NCI-H446 treated with DMSO at 0.1 percent for 48 hours (cell line): ENCODE measurements around the gene DDX51.
"Not testable (repeated sequence)": the region's sequence is repeated elsewhere in the genome, so short reads cannot be mapped to it uniquely, and the experiment has no call there.

Source experiments
- DNase-seq: peaks from one replicate; lab custom pipeline; 2025; lab: John Stamatoyannopoulos, UW

Gene DDX51

GRCh38 chr12:132153501-132154340 is 9.6 kb upstream of the DDX51 start:
- DNase-seq: peak; percentile 36

DNA sequence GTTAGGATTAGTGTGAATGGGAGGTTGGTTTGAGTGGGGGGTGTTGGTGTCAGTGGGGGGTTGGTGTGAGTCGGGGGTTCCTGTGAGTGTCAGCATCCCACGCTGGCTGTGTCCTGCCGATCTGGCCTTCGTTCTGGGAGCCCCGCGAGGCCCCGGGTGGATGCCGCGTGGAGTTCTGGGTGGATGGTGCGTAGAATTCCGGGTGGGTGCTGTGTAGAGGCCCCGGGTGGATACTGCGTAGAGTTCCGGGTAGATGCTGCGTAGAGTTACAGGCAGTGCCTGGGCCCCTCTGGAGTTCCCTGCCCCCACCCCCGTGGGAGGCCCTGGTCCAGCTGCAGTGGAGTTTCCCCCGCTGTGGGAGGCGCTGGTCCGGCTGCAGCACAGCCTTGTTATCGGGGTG is 8.8 kb upstream of the DDX51 start:
- DNase-seq: no peak

DNA sequence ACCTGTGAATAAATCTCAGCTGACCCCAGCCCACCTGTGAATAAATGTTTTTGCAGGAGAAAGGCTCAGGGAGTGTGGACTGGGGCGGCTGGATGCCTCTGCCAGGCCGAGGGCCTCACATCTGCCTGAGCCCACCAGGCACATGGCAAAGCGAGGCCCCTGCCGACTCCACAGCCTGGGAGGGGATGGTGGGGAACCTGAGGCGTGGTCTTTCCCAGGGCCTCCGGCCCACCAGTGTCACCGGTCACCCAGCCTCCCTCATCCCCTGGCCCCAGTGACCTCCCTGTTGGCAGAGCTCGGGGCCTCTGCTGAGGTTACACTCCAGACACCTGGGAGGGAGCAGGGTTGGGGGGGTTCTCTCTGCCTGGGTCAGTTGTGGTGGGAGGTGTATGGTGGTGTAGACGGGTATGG is 8.3 kb upstream of the DDX51 start:
- no peak for DNase-seq

GRCh38 chr12:132151766-132152410 is 7.8 kb upstream of the DDX51 start:
- no peak for DNase-seq

- no peak for DNase-seq
Observed at GRCh38 chr12:132151145-132151765, 7.1 kb upstream of the DDX51 start.

GRCh38 chr12:132150780-132151144 is 6.6 kb upstream of the DDX51 start:
- DNase-seq: no peak

DNA sequence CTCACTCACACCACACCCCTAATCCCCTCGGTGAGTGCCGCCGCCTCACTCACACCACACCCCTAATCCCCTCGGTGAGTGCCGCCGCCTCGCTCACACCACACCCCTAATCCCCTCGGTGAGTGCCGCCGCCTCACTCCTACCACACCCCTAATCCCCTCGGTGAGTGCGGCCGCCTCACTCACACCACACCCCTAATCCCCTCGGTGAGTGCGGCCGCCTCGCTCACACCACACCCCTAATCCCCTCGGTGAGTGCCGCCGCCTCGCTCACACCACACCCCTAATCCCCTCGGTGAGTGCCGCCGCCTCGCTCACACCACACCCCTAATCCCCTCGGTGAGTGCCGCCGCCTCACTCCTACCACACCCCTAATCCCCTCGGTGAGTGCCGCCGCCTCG is 5.4 kb upstream of the DDX51 start:
- not testable (repeated sequence) for DNase-seq

DNA sequence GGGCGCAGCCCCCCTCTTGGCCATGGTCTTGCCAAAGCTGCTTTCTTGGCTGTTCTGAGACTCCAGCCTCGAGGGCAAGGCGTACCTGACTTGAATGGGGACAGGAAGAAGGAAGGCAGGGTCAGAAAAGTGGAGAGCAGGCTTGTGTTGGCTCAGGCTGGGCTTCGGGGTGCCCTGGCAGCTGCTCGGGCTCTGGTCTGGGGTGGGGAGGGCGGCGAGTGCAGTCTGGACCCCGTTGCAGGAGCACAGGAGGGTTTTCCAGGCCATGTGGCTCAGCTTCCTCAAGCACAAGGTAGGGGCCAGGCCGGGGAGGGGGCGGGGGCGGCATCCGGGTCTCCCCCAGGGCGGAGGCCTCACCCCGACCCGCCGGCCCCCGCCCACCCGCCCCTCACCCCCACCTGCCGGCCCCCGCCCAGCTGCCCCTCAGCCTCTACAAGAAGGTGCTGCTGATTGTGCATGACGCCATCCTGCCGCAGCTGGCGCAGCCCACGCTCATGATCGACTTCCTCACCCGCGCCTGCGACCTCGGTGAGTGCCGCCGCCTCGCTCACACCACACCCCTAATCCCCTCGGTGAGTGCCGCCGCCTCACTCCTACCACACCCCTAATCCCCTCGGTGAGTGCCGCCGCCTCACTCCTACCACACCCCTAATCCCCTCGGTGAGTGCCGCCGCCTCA is 4.4 kb upstream of the DDX51 start:
- no peak for DNase-seq

DNA sequence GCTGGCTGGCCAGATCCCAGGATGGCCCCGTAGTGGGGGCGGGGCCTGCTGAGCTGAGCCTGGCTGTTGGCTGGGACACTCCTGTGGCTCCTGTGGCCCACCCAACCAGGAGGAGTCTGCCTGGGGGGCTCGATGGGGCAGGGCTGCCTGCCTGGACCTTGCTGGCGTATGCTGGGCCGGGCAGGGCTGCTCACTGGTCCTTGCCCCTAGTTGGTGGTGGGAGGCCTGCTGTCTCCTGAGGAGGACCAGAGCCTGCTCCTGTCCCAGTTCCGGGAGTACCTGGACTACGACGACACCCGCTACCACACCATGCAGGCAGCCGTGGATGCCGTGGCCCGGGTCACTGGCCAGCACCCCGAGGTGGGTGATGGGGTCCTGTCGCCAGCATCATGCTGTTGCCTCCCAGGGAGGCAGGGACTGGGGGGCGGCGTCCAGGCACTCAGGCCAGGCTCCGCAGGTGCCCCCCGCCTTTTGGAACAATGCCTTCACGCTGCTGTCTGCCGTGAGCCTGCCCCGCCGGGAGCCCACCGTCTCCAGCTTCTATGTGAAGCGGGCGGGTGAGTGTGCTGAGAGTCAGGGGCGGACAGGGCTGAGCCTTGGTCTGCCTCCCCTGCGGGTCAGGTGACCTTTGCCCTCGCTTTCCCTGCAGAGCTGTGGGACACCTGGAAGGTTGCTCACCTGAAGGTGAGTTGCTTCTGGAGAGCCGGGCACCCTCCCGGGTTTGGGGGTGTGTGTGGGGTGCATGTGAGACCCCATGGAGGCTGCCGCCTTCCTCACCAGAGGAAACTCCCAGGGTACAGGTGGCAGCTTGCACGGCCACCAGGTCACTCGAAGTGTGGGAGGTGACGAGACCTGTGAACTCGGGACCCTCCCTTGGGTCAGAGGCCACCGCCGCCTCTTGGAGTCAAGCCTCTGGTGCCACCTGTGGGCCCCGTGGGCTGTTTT is 3.6 kb upstream of the DDX51 start:
- no peak for DNase-seq

DNA sequence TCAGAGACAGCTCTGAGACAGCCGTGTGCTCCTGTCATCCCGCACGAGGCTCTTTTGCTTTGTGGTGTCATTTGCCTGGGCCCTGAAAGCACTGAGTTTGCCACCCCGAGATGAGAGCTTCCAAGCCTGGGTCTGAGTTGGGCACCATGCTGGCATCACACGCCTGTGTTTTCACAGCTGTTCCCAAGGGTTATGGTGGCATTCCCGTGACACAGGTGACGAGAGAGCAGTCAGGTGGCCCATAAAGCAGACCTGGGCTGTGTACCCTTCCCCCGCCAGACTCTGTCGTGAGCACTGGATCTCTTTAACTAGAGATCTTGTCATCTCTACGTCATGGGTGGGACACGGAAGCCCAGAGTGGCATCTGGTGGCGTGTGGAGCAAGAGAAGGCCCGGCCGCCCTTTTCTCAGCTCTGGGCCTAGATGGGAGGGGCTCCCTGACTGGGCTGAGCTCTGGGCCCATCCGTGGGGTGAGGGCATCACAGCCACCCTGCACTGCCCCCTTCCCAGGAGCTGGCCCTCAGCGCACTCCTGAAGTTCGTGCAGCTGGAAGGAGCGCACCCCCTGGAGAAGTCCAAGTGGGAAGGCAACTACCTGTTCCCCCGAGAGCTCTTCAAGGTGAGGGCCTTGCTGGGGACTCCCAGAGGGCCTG is 2.8 kb upstream of the DDX51 start:
- no peak for DNase-seq

DNA sequence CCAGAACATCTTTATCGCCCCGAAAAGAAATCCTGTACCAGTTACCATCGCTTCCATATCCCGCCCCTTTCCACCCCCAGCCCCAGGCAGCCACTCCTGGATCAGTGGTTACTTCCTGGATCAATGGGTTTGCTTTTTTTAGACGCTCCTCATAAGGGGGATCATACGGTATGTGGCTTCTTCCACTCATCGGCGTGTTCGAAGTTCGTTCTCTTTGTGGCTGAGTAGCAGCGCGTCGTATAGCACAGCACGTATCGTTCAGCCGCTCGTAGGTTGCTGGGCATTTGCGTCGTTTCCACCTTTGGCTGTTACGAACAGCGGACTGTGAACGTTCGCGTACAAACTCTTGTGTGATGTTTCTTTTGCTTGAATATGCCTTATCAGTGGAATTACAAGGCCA is 2.0 kb upstream of the DDX51 start:
- DNase-seq: no peak

DNA sequence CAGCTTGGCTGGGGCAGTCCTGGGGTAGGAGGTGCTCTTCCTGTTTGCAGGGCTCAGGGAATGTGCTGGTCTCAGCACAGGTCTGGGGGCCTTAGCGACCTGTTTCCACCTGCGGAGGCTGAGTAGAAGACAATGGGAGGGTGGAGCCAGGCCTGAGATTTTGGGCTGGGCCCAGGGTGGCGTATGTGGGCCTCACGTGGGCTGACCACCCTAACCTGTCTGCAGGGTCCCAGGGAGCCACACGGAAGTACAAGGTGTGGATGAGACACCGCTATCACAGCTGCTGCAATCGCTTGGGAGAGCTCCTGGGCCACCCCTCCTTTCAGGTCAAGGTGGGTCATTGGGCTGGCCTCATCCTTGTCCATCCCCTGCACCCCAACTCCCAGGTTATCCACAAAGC is 1.2 kb upstream of the DDX51 start:
- DNase-seq: no peak

DNA sequence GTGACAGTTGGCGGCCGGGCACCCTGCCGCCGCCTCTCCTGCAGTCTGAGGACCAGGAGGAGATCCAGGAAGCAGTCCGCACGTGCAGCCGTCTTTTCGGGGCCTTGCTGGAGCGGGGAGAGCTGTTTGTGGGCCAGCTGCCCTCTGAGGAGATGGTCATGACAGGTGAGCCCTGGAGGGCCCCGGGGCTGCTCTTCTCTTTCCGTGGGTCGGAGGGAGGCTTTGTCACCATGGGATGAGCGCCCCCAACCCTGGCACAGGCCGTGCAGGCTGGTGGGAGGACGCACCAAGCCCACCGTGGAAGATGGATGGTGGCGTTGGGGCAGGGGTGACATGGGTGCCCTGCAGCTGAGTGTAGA is 670 bp upstream of the DDX51 start:
- no peak for DNase-seq

- DNase-seq: no peak
Observed at GRCh38 chr12:132143336-132144071, 615 bp downstream of the DDX51 start.

GRCh38 chr12:132142679-132143335 is 1.3 kb downstream of the DDX51 start:
- no peak for DNase-seq

GRCh38 chr12:132141976-132142678 is 2.0 kb downstream of the DDX51 start:
- DNase-seq: no peak

DNA sequence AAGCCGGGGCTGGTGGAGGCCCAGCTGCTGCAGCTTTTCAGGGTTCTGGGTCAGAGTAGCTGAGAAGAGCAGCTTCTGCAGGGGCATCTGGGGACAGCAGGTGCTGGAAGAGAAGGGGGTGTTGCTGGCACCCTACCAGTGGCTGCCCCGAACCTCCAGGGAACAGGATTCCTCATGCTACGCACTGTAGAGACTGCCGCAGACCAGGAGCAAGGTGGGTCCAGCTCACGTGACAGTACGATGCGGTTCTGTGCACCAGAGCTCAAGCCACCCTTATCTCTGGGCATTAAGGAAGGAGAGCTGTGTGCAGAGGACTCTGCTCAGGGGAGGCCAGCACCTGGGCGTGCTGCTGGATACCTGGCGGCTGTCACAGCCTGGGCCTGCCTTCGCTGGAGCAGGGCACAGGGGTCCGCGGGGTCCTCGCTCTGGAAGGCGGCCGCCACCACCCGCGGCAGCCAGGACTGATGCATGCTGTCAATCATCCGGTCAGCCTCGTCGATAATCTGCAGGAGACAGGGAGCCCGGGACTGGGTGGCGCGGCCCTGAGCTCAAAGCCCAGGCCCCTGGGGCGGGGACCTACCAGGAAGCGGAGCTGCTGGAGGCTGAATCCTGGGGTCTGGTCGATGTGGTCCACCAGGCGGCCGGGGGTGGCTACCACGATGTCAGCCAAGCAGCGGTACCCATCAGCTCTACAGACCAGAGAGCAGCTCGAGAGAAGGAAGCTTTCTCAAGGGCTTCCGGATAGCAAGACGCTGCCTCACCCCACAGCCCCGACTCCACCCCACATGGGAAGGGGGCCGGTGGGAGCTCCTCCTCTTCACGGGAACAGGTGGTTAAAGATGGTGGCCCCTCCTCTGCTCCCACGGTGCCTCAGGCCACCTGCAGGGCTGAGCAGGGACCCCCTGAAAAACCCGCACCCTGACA is 2.9 kb downstream of the DDX51 start:
- DNase-seq: no peak

DNA sequence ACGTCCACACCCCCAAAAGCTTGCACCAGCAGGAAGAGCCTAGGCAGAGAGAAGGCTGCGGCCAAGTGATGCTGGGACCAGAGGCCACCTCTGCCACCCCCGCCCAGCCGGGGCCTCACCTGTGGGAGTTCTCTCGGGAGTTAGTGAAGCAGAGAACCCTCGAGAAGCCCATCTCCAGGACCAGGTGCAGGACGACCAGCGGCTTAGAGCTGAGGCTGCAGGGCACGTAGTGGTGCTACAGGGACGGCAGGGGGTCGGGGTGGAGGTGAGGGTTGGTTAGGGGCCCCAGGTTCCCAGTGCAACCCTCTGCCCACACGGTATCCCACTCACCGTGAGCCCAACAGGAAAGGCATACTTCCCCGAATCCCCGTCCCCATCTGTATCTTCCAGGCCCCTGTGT is 3.6 kb downstream of the DDX51 start:
- no peak for DNase-seq
